Midbrain (tissue), 1 donor: ENCODE data around the gene FAM161A.
"Not testable (repeated sequence)": the region's sequence is repeated elsewhere in the genome, so short reads cannot be mapped to it uniquely, and the experiment has no call there.

Experiments
- DNase-seq: peaks from one replicate; lab custom pipeline; 2025; lab: John Stamatoyannopoulos, UW

FAM161A gene, protein sequence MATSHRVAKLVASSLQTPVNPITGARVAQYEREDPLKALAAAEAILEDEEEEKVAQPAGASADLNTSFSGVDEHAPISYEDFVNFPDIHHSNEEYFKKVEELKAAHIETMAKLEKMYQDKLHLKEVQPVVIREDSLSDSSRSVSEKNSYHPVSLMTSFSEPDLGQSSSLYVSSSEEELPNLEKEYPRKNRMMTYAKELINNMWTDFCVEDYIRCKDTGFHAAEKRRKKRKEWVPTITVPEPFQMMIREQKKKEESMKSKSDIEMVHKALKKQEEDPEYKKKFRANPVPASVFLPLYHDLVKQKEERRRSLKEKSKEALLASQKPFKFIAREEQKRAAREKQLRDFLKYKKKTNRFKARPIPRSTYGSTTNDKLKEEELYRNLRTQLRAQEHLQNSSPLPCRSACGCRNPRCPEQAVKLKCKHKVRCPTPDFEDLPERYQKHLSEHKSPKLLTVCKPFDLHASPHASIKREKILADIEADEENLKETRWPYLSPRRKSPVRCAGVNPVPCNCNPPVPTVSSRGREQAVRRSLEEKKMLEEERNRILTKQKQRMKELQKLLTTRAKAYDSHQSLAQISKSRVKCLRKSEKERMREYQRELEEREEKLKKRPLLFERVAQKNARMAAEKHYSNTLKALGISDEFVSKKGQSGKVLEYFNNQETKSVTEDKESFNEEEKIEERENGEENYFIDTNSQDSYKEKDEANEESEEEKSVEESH

DNA sequence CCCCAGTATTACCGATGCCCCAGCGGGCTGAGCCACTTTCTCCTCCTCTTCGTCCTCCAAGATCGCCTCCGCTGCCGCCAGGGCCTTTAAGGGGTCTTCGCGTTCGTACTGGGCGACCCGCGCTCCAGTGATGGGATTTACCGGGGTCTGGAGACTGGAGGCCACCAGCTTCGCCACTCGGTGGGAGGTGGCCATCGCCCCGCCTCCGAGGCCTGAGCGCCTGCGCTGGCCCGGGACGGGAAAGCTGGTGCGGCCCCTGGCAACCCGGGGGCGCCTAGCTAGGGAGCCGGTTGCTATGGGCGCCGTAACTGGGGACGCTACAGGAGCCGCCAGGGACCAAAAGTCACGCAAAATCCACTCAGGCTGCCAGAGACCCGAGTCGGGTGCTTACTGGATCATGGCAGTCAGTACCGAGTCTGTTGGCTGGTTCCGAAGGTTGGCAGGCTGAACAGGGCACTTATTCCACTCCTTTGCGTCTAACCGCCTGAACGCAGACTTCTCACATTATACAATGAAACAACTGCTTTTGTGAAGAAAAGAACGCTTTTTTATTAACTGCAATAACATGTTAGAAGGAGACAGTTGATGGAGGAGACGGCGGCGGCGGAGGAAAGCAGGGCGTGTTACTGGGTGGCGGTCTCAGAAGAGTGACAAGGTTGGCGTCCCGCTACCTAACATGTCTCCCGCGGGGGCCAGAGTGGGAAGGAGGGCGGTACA, at the start of gene FAM161A:
Gene FAM161A (minus strand): TSS at position 214 of the 717 bp plus-strand sequence. CDS start 19 bp downstream, at position 195.
- peak; percentile 94 for DNase-seq

GRCh38 chr2:61900281-61900680, 46.4 kb upstream of the FAM161A start:
- DNase-seq, result no peak

DNA sequence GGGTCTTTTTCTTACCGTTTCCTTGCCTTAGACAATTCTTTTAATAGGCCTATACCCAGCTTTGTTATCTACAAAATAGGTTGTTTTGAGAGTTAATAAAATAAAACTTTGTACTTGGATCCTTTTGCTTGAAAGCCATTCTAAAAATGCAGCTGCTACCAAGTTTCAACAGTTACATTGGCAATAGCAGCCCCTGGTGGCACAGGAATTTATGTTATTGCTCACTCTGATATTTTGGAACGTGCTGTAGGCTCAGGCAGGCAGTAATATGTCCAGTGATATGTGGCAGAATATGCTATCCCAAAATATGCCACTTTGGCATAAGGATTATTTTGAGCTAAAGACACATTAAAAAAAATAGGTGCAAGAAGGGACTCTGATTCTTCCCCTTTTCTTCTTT, 45.0 kb upstream of the FAM161A start:
- peak; percentile 7 for DNase-seq

DNA sequence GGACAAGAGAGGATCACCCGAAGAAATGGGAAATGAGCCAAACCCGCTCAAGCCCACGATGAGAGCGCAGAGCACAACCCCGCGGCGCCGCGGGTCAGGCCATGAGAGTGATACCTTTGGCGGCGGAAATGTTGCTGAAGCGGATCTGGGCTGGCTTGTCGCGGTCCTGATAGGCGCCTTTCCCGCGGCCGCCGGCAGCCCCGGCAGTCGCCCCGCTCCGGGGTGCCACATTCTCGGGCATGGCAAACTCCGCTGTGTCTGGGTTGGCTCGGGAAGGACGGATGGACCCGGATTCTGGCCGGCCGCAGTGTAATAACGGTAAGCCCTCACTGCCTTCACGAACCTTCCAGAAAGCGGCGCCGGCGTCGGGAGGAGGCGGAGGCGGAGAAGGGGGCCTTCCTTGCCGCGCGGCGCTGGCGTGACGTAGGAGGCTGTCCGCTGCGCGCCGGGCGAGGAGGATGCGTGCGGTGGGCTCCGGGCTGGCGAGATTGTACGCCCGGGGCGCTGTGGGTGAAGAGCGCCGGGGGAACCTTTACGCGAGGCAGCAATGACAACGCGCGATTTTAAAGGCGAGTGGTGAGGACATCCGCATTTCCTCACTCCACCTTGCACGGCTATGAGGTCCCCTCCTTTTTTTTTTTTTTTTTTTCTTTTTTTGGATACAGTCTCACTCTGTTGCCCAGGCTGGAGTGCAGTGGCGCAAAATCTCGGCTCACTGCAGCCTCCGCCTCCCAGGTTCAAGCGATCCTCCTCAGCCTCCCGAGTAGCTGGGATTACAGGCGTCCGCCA, 34.6 kb upstream of the FAM161A start, which contains the start of gene CCT4:
Gene CCT4 (minus strand): TSS at position 390 of the 789 bp plus-strand sequence. CDS start 149 bp downstream, at position 241.
- DNase-seq, result peak; percentile 91

GRCh38 chr2:61887717-61888266, 33.9 kb upstream of the FAM161A start:
- DNase-seq, result peak; percentile 72

GRCh38 chr2:61885896-61886603, 32.2 kb upstream of the FAM161A start:
- no peak for DNase-seq

- no peak for DNase-seq
These were observed 29.0 kb upstream of the FAM161A start for GRCh38 chr2:61882850-61883249.

DNA sequence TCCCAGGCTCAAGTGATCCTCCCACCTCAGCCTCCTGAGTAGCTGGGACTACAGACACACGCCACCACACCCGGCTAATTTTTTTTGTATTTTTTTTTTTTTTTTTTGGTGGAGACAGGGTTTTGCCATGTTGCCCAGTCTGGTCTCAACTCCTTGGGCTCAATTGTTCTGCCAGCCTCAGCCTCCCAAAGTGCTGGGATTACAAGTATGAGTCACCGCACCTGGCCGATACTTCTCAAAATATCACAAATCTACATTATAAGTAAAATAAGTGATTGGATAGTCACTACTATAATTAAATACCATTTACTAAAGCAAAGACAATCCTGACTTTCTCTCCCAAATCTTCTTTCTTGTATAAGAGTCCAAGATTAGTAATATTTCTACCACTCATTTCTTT, 25.5 kb upstream of the FAM161A start:
- DNase-seq, result not testable (repeated sequence)

GRCh38 chr2:61878761-61879160, 24.9 kb upstream of the FAM161A start:
- no peak for DNase-seq

- no peak for DNase-seq
These were observed 23.8 kb upstream of the FAM161A start for GRCh38 chr2:61877571-61878245.

- DNase-seq, result no peak
These were observed 22.5 kb upstream of the FAM161A start for GRCh38 chr2:61876400-61876799.

- DNase-seq, result not testable (repeated sequence)
These were observed 12.7 kb upstream of the FAM161A start for GRCh38 chr2:61866482-61867089.

GRCh38 chr2:61862085-61862484, 8.2 kb upstream of the FAM161A start:
- no peak for DNase-seq

- no peak for DNase-seq
These were observed 3.4 kb upstream of the FAM161A start for GRCh38 chr2:61857224-61857623.

DNA sequence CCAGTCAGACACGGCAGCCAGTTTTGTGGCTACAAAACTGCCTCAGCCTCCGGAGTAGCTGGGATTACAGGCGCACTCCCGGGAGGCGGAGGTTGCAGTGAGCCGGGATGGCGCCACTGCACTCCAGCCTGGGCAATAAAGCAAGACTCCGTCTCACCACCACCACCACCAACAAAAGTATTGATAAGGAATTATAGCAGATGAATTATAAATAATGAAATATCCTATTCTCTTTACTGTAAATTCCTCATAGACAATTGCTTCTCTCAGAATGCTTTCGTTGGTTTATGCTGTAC, 1.4 kb upstream of the FAM161A start:
- no peak for DNase-seq

- DNase-seq, result peak; percentile 94
These were observed 881 bp upstream of the FAM161A start for GRCh38 chr2:61854564-61855317.

DNA sequence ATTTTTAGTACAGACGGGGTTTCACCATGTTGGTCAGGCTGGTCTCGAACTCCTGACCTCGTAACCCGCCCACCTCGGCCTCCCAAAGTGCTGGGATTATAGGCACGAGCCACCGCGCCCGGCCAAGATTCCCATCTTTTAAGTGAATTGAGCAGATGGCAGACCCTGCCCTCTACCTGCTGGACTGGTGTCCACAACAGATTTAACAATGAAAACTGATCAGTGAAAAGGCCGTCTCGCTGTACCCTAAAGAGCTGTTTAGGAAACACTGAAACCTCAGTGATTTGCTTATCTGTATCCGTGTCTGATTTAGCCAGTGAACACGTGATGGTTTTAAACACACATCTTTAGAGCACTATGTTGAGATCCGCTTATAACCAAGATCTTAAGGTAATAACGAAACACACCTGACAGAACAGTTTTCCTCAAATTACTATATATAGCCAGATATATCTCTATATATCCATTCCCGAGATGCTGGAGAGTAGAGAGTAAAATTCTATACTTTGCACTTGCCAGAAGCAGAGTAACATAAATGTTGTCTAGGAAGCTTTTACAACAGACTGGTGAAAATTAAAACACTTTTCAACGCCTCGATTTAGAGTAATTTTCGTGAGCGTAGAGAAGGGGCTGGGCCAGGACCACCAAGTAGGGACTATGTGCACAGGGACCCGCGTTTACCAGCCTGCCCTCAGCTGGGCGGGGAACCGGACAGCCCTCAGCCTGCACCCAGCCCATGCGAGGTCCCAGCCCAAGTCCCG, 594 bp downstream of the FAM161A start:
- DNase-seq, result peak; percentile 23

DNA sequence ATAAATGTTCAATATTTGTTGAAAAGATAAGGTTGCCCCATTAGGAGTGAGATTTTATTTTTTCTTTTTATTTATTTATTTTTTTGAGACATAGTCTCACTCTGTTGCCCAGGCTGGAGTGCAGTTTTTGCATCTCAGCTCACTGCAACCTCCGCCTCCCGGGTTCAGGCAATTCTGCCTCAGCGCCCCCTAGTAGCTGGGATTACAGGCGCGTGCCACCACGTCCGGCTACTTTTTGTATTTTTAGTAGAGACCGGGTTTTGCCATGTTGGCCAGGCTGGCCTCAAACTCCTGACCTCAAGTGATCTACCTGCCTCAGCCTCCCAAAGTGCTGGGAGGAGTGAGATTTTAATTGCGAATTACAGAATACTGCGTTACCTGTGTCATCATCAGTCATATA, 2.6 kb downstream of the FAM161A start:
- not testable (repeated sequence) for DNase-seq
